Urinary bladder (tissue), 4 donors: Measurements from ENCODE around the gene CNOT10. TPM values are rescaled to one million over a fixed set of nuclear protein-coding genes. Genes with fewer than 3 reads are reported as not detected.
"Not testable (repeated sequence)": the region's sequence is repeated elsewhere in the genome, so short reads cannot be mapped to it uniquely, and the experiment has no call there.

Experiments
- DNase-seq: peaks from one replicate; pipeline ENCODE4 v3.0.0-alpha.2; 2015; ENCODE audit errors: extremely low spot score
- H3K27ac ChIP-seq: one replicate; pipeline ENCODE4 v1.5.1; 2013; ENCODE audit warnings: low read depth, mild to moderate bottlenecking, moderate library complexity
- H3K36me3 ChIP-seq: one replicate; pipeline ENCODE4 v1.6.1; 2013; ENCODE audit warnings: mild to moderate bottlenecking, moderate library complexity; ENCODE audit not compliant: insufficient read depth
- H3K4me1 ChIP-seq: one replicate; pipeline ENCODE4 v1.6.1; 2013; ENCODE audit warnings: mild to moderate bottlenecking, moderate library complexity; ENCODE audit not compliant: insufficient read depth
- H3K4me3 ChIP-seq: one replicate; pipeline ENCODE4 v1.5.1; 2013; ENCODE audit warnings: low read depth, low read length
- WGBS: extraction: QIAGEN DNeasy Blood & Tissue Kit; methylation state at CpG from one replicate; pipeline ENCODE4 v1.1.7; 2013; 5-methylcytosine and 5-hydroxymethylcytosine counted together
- polyA plus RNA-seq: library from polyadenylated mRNA; stranded (reverse); fragments of 200-250 nt; gene quantifications from one replicate; pipeline ENCODE4 v1.2.3, GENCODE V29; 2013
- total RNA-seq: library from RNA; depleted of rRNA; stranded (reverse); fragments of >200 nt; gene quantifications from one replicate; pipeline ENCODE4 v1.2.3, GENCODE V29; 2014
- donor health status: healthy with polysubstance abuse.
- donor health status: healthy.

Gene CNOT10
- total and polyA plus RNA-seq, 2 donors, result 14.3 to 50.7 TPM

DNA sequence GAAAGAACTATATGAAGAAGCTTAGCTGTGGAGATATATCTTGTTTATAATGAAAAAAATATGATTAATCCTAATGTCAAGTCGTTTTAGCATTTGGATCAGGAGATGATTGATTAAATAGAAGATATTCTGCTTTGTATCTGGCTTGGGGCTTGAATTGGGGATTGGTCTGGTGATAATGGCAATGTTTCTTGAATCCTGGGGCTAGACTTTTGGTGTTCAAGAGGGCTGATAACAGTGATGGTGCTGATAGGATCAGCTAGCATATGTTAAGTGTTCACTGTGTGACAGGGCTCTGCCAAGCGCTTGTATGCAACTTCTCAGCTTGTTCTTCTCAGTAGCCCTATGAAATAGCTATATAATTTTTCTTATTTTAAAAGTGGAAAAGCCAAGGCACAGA, 20.2 kb downstream of the CNOT10 start:
- Histone ChIP-seq H3K4me3 (no peak overlapping the region), H3K4me1 (no peaks in the 10 kb centered on the region), H3K27ac (no peak overlapping the region), H3K36me3 (no peaks in the 10 kb centered on the region)
- WGBS, result 64% methylated on average over 2 of the region's 2 CpGs
- no peak for DNase-seq

DNA sequence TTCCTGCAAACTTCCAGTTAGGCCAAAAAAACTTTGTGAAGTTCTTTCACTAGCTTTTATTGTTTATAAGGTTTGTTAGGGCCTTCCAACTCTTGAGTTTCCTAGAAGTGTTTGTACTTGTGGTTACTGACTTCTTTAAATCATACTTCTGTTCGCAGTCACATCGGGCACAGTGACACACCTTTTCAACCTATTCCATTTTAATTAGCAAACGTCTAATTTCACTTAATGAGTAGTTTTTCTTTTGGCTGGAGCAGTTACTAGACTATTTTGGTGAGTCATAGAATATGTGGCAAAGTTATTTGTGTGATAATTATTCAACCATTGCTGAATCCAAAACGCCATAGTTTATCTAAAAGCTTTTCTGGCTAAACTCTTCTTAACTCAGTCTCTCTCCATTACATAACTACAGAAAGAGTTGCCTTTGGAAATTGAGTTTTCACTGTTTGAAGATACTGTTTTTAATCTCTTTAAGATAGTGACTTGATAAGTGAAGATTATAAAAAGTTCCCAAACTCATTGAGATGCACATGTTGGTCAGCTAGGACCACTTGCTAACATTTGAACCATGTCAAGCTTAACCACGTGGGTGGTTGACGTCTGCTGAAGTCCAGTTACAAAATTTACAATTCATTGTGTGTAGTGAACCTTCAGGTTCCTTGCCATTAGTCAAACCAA, 21.5 kb downstream of the CNOT10 start:
- WGBS, result 59% methylated on average over 6 of the region's 6 CpGs
- no peaks in the 10 kb centered on the region for H3K36me3 ChIP-seq
- no peaks in the 10 kb centered on the region for H3K4me1 ChIP-seq
- no peak overlapping the region for H3K4me3 ChIP-seq
- H3K27ac ChIP-seq, result no peak overlapping the region
- no peak for DNase-seq

DNA sequence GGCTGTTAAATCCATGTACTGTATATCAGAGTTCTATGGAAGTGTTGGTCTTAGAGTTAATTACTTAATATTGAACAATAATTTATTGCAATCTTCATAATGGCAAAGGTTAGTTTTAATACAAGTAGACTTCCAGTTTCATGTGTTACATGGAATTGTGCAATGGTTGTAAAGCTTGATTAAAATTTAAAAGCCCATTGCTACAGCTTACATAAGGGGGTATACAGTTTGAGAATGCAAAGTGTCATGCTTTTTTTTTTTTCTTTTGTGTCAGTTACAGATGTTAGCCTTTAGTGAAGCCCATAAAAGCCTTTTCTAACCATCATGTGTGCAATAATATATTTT, 22.0 kb downstream of the CNOT10 start:
- no peaks in the 10 kb centered on the region for H3K4me1 ChIP-seq
- no peaks in the 10 kb centered on the region for H3K36me3 ChIP-seq
- DNase-seq, result no peak
- H3K4me3 ChIP-seq, result no peak overlapping the region
- no peak overlapping the region for H3K27ac ChIP-seq

DNA sequence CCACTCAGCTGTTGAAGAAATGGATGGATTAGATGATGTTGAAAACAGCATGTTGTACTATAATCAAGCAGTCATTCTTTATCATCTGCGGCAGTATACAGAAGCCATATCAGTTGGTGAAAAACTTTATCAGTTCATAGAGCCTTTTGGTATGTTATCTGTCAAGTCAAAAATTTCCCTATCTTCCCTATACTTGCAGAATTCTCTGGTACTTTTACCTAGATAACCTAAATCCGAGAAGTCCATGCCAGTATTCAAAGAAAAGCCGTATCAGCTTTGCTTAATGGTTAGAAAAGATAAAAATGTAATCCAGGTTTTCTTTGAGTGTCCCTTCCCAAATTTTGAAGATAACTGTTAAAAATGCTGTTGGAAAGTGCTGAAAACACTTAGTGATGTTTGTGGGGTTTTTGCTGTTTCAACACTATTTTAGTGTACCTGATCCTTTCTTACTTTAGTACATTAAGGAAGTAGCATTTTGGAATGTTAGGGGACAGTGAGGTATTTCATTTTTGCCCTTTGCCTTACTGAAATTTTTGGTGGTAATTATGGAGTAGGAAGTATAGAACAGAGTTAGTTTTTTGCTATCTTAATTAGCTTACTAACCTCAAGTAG, 23.8 kb downstream of the CNOT10 start:
- Histone ChIP-seq H3K4me3 (no peak overlapping the region), H3K27ac (no peak overlapping the region), H3K36me3 (no peaks in the 10 kb centered on the region), H3K4me1 (no peaks in the 10 kb centered on the region)
- 81% methylated on average over 3 of the region's 3 CpGs for WGBS
- DNase-seq, result no peak

DNA sequence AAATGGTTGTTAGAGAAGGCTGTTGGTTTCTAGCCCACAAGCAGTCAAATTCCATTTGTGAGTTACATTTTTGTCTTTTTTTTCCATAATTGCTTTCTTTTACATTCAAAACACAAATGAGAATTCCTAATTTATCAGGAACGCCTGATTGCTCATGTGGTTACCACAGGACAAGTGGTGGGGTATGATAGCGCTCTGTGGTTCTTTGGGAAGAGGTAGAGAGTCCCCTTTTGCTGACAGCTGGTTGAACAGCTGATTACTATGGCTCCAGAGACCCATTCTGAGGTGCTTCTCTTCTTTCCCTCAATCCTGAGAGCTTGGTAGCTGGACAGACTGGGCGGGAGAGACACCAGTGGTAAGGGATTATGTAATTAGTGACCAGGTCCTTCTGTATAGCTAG, 24.4 kb downstream of the CNOT10 start:
- Histone ChIP-seq H3K4me3 (no peak overlapping the region), H3K4me1 (no peaks in the 10 kb centered on the region), H3K27ac (no peak overlapping the region), H3K36me3 (no peaks in the 10 kb centered on the region)
- no peak for DNase-seq
- 98% methylated on average over 3 of the region's 3 CpGs for WGBS

DNA sequence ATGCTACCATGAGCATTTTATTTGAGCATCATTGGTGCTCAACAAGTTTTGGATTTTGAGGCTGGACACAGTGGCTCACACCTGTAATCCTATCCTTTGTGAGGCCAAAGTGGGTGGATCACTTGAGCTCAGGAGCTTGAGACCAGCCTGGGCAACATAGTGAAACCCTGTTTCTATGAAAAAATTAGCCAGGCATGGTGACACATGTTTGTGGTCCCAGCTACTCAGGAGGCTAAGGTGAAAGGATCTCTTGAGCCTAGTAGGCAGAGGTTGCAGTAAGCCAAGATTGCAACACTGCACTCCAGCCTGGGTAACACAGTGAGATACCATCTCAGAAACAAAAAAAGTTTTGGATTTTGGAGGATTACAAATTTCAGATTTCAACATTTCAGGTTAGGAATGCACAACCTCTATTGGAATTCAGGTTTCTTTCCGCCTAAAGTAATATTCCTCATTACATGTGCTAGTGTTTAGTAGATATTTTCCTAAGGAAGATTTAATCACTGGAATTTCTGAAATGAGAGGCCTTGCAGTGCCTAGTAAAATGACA, 27.6 kb downstream of the CNOT10 start:
- Histone ChIP-seq H3K4me3 (no peak overlapping the region), H3K27ac (no peak overlapping the region), H3K36me3 (no peaks in the 10 kb centered on the region), H3K4me1 (no peaks in the 10 kb centered on the region)
- 96% methylated on average over 1 of the region's 1 CpG for WGBS
- DNase-seq, result no peak

DNA sequence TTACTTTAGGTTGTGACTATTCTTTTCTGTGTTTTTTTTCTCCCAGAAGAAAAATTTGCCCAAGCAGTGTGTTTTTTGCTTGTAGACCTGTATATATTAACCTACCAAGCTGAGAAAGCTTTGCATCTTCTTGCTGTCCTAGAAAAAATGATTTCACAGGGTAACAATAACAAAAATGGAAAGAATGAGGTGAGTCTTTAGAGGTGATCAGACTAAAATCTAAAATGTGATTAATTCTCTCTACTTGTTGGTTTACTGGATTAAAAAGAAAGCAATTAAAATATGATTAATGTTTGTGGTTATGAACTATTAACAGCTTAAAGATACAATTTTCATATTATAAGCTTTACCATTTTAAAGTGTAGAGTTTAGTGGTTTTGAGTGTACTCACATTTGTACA, 28.2 kb downstream of the CNOT10 start:
- no peaks in the 10 kb centered on the region for H3K36me3 ChIP-seq
- H3K27ac ChIP-seq, result no peak overlapping the region
- no peak for DNase-seq
- no peaks in the 10 kb centered on the region for H3K4me1 ChIP-seq
- no peak overlapping the region for H3K4me3 ChIP-seq

DNA sequence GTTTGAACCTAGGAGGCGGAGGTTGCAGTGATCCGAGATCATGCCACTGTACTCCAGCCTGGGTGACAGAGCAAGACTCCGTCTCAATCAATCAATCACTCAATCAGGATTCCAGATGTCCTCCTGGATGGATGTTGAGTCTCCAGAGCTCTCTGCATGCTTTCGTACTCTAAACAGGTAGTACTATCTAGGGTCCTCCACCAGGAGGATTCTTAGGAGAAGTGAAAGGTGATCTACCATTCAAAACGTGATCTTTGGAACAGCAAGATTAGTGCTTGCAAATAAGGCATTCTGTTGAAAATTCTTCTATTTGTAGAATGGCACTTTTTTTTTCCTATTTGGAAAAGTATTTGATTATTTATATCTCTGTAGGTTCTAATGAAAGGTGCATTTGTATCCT, 34.3 kb downstream of the CNOT10 start:
- no peaks in the 10 kb centered on the region for H3K36me3 ChIP-seq
- no peaks in the 10 kb centered on the region for H3K4me1 ChIP-seq
- H3K27ac ChIP-seq, result no peak overlapping the region
- H3K4me3 ChIP-seq, result no peak overlapping the region
- no peak for DNase-seq
- WGBS, result 91% methylated on average over 5 of the region's 5 CpGs

DNA sequence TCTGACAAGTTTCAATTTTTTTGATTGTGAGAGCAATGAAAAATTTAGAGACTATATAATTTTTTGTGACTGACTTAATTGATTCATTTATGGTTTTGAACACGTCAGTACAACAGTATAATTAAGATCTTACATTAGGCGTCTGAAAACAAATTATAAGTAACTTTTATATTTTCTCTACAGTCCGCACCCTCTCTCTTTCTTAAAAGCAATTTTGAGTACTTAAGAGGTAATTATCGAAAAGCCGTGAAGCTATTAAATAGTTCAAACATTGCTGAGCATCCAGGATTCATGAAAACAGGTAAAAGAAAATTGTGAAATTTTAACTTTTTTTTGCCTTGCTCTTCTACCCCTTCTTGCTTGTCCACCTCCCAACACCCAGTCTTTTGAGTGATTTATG, 34.9 kb downstream of the CNOT10 start:
- no peak overlapping the region for H3K27ac ChIP-seq
- H3K36me3 ChIP-seq, result no peaks in the 10 kb centered on the region

DNA sequence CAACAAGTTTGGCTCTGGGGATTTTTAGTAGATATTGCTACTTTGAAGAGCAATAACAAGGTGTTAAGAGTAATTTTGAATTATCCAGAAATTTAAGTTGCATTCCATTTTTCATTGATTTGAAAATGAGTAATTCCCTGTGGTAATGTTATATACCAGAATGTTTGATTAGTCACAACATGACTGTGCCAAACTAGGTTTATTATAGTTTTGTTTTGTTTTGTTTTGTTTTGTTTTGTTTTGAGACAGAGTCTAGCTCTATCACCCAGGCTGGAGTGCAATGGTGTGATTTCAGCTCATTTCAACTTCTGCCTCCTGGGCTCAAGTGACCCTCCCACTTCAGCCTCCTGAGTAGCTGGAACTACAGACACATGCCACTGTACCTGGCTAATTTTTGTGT, 40.7 kb downstream of the CNOT10 start:
- Histone ChIP-seq H3K4me1 (no peaks in the 10 kb centered on the region), H3K4me3 (no peak overlapping the region), H3K27ac (no peak overlapping the region), H3K36me3 (peaks cover 2% of the 10 kb centered on the region)
- DNase-seq, result no peak

More for the DNA sequence above, 34.9 kb downstream of the CNOT10 start:
- Histone ChIP-seq H3K4me1 (no peaks in the 10 kb centered on the region), H3K4me3 (no peak overlapping the region)
- no peak for DNase-seq
- 97% methylated on average over 5 of the region's 5 CpGs for WGBS

DNA sequence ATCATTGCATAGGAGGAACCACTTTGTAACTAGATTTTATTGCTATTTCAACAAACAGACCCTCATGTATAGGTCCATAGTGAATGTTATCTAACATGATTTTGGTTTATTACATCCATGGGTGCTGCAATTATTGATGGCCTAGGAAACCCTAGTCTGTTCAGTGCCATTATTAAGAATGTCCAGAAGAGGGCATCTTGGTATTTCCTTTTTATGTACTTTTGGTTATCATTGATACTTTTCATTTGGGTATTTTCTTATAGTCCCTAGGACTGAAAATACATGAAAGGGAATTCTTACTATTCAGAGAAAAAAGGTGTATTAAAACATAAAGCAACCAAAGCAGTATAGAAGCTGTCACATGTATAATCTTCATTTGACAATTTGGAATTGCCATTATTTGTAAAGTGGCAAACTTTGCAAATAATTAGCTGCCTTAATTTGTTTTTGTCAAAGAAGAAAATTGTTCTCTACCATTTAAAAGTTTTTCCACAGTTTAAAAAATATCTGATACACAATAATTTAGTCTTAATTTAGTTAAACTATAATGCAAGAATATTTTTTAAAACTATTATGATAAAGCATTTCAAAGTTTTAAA, 48.7 kb downstream of the CNOT10 start:
- H3K36me3 ChIP-seq, result peaks cover 2% of the 10 kb centered on the region
- DNase-seq, result no peak

DNA sequence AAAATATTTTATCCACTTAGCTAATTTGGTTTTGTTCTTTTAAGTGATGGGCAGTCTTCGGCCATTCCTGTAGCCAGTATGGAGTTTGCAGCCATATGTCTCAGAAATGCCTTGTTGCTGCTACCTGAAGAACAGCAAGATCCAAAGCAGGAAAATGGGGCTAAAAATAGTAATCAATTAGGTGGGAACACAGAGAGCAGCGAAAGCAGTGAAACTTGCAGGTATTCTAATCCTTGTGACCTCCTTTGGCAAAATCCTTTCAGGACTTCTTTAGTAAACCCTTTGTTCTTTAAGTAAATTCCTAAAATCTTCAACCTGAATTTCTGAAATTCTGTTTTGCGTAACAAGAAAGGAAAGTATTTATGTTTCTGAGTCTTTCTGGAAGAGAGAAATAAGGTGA, 49.8 kb downstream of the CNOT10 start:
- no peak for DNase-seq
- peaks cover 2% of the 10 kb centered on the region for H3K36me3 ChIP-seq
- WGBS, result 96% methylated on average over 3 of the region's 3 CpGs
- H3K27ac ChIP-seq, result no peak overlapping the region
- H3K4me1 ChIP-seq, result no peaks in the 10 kb centered on the region
- no peak overlapping the region for H3K4me3 ChIP-seq

More for the DNA sequence above, 48.7 kb downstream of the CNOT10 start:
- H3K27ac ChIP-seq, result no peak overlapping the region
- H3K4me1 ChIP-seq, result no peaks in the 10 kb centered on the region
- no peak overlapping the region for H3K4me3 ChIP-seq

DNA sequence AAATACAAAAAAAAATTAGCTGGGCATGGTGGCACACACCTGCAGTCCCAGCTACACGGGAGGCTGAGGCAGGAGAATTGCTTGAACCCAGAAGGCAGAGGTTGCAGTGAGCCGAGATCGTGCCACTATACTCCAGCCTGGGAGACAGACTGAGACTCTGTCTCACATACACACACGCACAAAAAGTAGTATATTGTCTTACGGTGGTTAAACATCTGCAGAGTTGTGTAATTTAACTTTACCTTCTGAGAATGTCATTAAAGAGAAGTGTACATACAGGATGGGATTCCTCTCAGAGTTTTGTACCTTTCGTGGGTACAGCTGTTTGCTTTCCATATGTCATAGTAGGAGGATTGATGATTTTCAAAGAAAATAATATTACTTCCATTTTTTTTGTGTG, 58.5 kb downstream of the CNOT10 start:
- not testable (repeated sequence) for H3K36me3 ChIP-seq, H3K4me1 ChIP-seq, H3K27ac ChIP-seq, H3K4me3 ChIP-seq, DNase-seq
- 95% methylated on average over 6 of the region's 6 CpGs for WGBS

DNA sequence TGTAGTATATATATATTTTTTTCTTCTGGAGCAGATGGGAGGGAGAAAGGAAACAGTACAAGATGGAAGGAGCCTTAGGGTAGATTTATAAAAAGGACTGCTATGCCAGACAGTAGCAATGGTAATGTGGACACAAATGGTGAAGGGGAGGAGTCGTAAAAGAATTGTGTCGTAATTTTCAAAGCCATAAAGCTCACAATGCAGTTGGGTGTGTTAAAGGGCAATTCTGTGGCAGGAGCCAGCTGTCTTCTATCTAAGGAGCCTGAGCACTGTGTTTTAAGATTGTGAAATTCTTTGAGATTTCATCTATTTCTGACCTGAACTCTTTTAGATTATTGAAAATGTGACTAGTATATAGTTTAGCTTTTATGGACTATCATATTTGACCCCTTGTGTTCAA, 58.9 kb downstream of the CNOT10 start:
- H3K4me3 ChIP-seq, result no peak overlapping the region
- no peak for DNase-seq
- 61% methylated on average over 2 of the region's 2 CpGs for WGBS
- H3K36me3 ChIP-seq, result peaks cover 1% of the 10 kb centered on the region
- no peak overlapping the region for H3K27ac ChIP-seq
- H3K4me1 ChIP-seq, result no peaks in the 10 kb centered on the region
